HEK293 (cell line): Measurements from ENCODE around the gene IMMP2L.

Source experiments
- CTCF ChIA-PET: fragments of 350-600 bp; formaldehyde crosslinking; extraction: SDS; loops from one replicate; lab custom pipeline; 2021; ENCODE audit warnings: antibody characterized with exemption; lab: Yijun Ruan, JAX
- POLR2A ChIA-PET: fragments of 300-600 bp; formaldehyde crosslinking; extraction: SDS; loops from one replicate; lab custom pipeline; 2020; ENCODE audit warnings: antibody characterized with exemption, inconsistent platforms; lab: Yijun Ruan, JAX
- H3K27ac ChIP-seq: fragments of 200-500 bp; sonication (Bioruptor generic); 2 replicates; pipeline ENCODE4 v1.5.1; 2014; ENCODE audit warnings: low read depth, low read length, control low read depth, inconsistent platforms; ENCODE audit errors: extremely low read depth
- H3K36me3 ChIP-seq, 2 experiments: fragments of 200-500 bp in 1 of 2; sonication (Bioruptor generic) in 1 of 2; 1 replicate in 1 of 2; 2 replicates in 1 of 2; pipeline ENCODE4 v1.5.1; 2014 to 2017; ENCODE audit warnings: inconsistent platforms in 2 of 2, low read length in 2 of 2; ENCODE audit not compliant: control insufficient read depth in 2 of 2, insufficient read depth in 1 of 2
- H3K4me1 ChIP-seq: fragments of 200-500 bp; sonication (Bioruptor generic); 2 replicates; pipeline ENCODE4 v1.5.1; 2014; ENCODE audit warnings: mild to moderate bottlenecking, low read length, inconsistent platforms; ENCODE audit not compliant: control insufficient read depth, insufficient read depth
- H3K4me3 ChIP-seq: 2 replicates; pipeline ENCODE4 v1.5.1; 2011; ENCODE audit warnings: low read depth, mild to moderate bottlenecking, control low read depth, low read length, moderate library complexity
- H3K9me3 ChIP-seq: fragments of 200-500 bp; sonication (Bioruptor generic); 2 replicates; pipeline ENCODE4 v1.5.1; 2014; ENCODE audit warnings: low read depth, low read length, inconsistent platforms; ENCODE audit not compliant: control insufficient read depth, insufficient read depth
- CTCF ChIP-seq: fragments of 450-650 bp; formaldehyde crosslinking; IDR thresholded peaks from 2 replicates; pipeline ENCODE4 v1.5.1; 2016; ENCODE audit warnings: missing biosample characterization, missing genetic modification characterization
- MYNN ChIP-seq: fragments of 450-650 bp; formaldehyde crosslinking; IDR thresholded peaks from 2 replicates; pipeline ENCODE4 v1.5.1; 2016; ENCODE audit warnings: missing biosample characterization, missing genetic modification characterization, borderline replicate concordance
- PBX3 ChIP-seq: sonication (generic); formaldehyde crosslinking; IDR thresholded peaks from 2 replicates; pipeline ENCODE4 v1.8.1; 2022; ENCODE audit warnings: mild to moderate bottlenecking, moderate library complexity, missing genetic modification reagents
- SALL2 ChIP-seq: fragments of 450-650 bp; formaldehyde crosslinking; IDR thresholded peaks from 2 replicates; pipeline ENCODE4 v1.5.0; 2017; ENCODE audit warnings: missing biosample characterization, mild to moderate bottlenecking, missing genetic modification characterization, borderline replicate concordance
- SP7 ChIP-seq: fragments of 450-650 bp; formaldehyde crosslinking; IDR thresholded peaks from 2 replicates; pipeline ENCODE4 v1.5.1; 2016; ENCODE audit warnings: missing biosample characterization, missing genetic modification characterization
- ZEB2 ChIP-seq: fragments of 450-650 bp; formaldehyde crosslinking; IDR thresholded peaks from 2 replicates; pipeline ENCODE4 v1.5.1; 2016; ENCODE audit warnings: missing biosample characterization, missing genetic modification characterization
- ZNF146 ChIP-seq: fragments of 450-650 bp; formaldehyde crosslinking; IDR thresholded peaks from 2 replicates; pipeline ENCODE4 v1.5.1; 2016; ENCODE audit warnings: missing biosample characterization, missing genetic modification characterization
- ZNF155 ChIP-seq: fragments of 450-650 bp; formaldehyde crosslinking; IDR thresholded peaks from 2 replicates; pipeline ENCODE4 v1.5.1; 2016; ENCODE audit warnings: missing biosample characterization, missing genetic modification characterization
- ZNF19 ChIP-seq: fragments of 450-650 bp; formaldehyde crosslinking; IDR thresholded peaks from 2 replicates; pipeline ENCODE4; 2016; ENCODE audit warnings: missing biosample characterization, missing genetic modification characterization, low read depth
- ZNF214 ChIP-seq: fragments of 450-650 bp; formaldehyde crosslinking; IDR thresholded peaks from 2 replicates; pipeline ENCODE4 v1.5.1; 2017; ENCODE audit warnings: missing biosample characterization, mild to moderate bottlenecking, missing genetic modification characterization, borderline replicate concordance
- ZNF248 ChIP-seq: fragments of 450-650 bp; formaldehyde crosslinking; IDR thresholded peaks from 2 replicates; pipeline ENCODE4 v1.5.1; 2017; ENCODE audit warnings: missing biosample characterization, missing genetic modification characterization
- ZNF311 ChIP-seq: fragments of 450-650 bp; formaldehyde crosslinking; IDR thresholded peaks from 2 replicates; pipeline ENCODE4 v1.5.1; 2017; ENCODE audit warnings: missing biosample characterization, missing genetic modification characterization, borderline replicate concordance
- ZNF501 ChIP-seq: fragments of 450-650 bp; formaldehyde crosslinking; IDR thresholded peaks from 2 replicates; pipeline ENCODE4 v1.5.1; 2016; ENCODE audit warnings: missing biosample characterization, missing genetic modification characterization
- ZNF621 ChIP-seq: fragments of 450-650 bp; formaldehyde crosslinking; IDR thresholded peaks from 2 replicates; pipeline ENCODE4 v1.5.1; 2017; ENCODE audit warnings: missing biosample characterization, missing genetic modification characterization
- ZNF624 ChIP-seq: fragments of 450-650 bp; formaldehyde crosslinking; IDR thresholded peaks from 2 replicates; pipeline ENCODE4 v1.5.1; 2017; ENCODE audit warnings: missing biosample characterization, missing genetic modification characterization
- ZNF654 ChIP-seq: fragments of 450-650 bp; formaldehyde crosslinking; IDR thresholded peaks from 2 replicates; pipeline ENCODE4 v1.5.1; 2016; ENCODE audit warnings: low read depth, missing biosample characterization, missing genetic modification characterization
- ZNF660 ChIP-seq: fragments of 450-650 bp; IDR thresholded peaks from 2 replicates; pipeline ENCODE4 v1.5.1; 2018; ENCODE audit warnings: missing biosample characterization, mild to moderate bottlenecking, missing genetic modification characterization
- ZSCAN18 ChIP-seq: fragments of 450-650 bp; formaldehyde crosslinking; IDR thresholded peaks from 2 replicates; pipeline ENCODE4 v1.5.1; 2016; ENCODE audit warnings: missing biosample characterization, missing genetic modification characterization

The IMMP2L gene

GRCh38 chr7:111474723-111475418 lies 87.4 kb downstream of the IMMP2L start:
- Histone ChIP-seq H3K4me3 (no peak overlapping the region), H3K9me3 (no peaks in the 10 kb centered on the region)
- TF ChIP-seq ZNF501 (tag by site-specific recombination) (no peak), ZNF214 (no peak), MYNN (no peak), ZNF155 (tag by site-specific recombination) (no peak), CTCF (tag by site-specific recombination) (no peak), ZNF624 (tag by site-specific recombination) (no peak), PBX3 (no peak), ZSCAN18 (tag by site-specific recombination) (no peak), ZNF19 (no peak), ZNF621 (tag by site-specific recombination) (no peak), ZNF654 (tag by site-specific recombination) (no peak), ZNF146 (tag by site-specific recombination) (no peak), SP7 (tag by site-specific recombination) (no peak), ZNF660 (tag by site-specific recombination) (no peak)
- TF ChIP-seq, all 188 proteins: peak for 0
- Histone ChIP-seq H3K36me3 (no peaks in the 10 kb centered on the region), H3K27ac (no peak overlapping the region), H3K4me1 (no peaks in the 10 kb centered on the region)
- CTCF ChIA-PET, result interaction anchor here (0.6 to 0.8 kb wide), 3 partner anchors 15 to 517 kb away, joined by 3 to 5 read pairs (median 3); no protein-coding TSS in a partner anchor
- POLR2A ChIA-PET, result no interaction called here

- Histone ChIP-seq H3K4me3 (no peak overlapping the region), H3K4me1 (no peaks in the 10 kb centered on the region), H3K27ac (no peak overlapping the region), H3K36me3 (no peaks in the 10 kb centered on the region), H3K9me3 (no peaks in the 10 kb centered on the region)
- ChIA-PET POLR2A (no interaction called here), CTCF (no interaction called here)
- TF ChIP-seq SALL2 (tag by site-specific recombination), result no peak
- no peak for TF ChIP-seq ZEB2 (tag by site-specific recombination)
- TF ChIP-seq ZNF248 (tag by site-specific recombination), result no peak
- TF ChIP-seq ZNF311, result no peak
Measured at GRCh38 chr7:111473449-111474198, 88.7 kb downstream of the IMMP2L start.
